Mesendoderm (in vitro differentiated cells): ENCODE results near the gene COL18A1.
A peak's percentile ranks its signal among the peaks of the same experiment; 100 is the strongest.

ENCODE experiments used
- DNase-seq: peaks from one replicate; pipeline ENCODE4 v3.0.0; 2013
- H2AK5ac ChIP-seq: 2 replicates; pipeline ENCODE4 v1.6.1; 2013; ENCODE audit warnings: low read length, inconsistent platforms
- H2BK120ac ChIP-seq: 2 replicates; pipeline ENCODE4 v1.6.1; 2013; ENCODE audit warnings: low read depth, mild to moderate bottlenecking, low read length, moderate library complexity, mixed read lengths
- H2BK15ac ChIP-seq: replicated peaks from 2 replicates; pipeline ENCODE4 v1.6.1; 2013; ENCODE audit warnings: low read depth, mild to moderate bottlenecking, moderate library complexity
- H2BK5ac ChIP-seq: 2 replicates; pipeline ENCODE4 v1.6.1; 2013; ENCODE audit warnings: low read length, inconsistent platforms
- H3K18ac ChIP-seq: 2 replicates; pipeline ENCODE4 v1.6.1; 2013; ENCODE audit warnings: mild to moderate bottlenecking, low read length, mixed read lengths
- H3K23ac ChIP-seq: one replicate; pipeline ENCODE4 v1.6.1; 2013; ENCODE audit warnings: low read length
- H3K27ac ChIP-seq: 2 replicates; pipeline ENCODE4 v1.5.1; 2013; ENCODE audit warnings: low read depth, mild to moderate bottlenecking, inconsistent platforms, low read length, moderate library complexity
- H3K27me3 ChIP-seq: 2 replicates; pipeline ENCODE4 v1.6.1; 2013; ENCODE audit warnings: low read length, control low read depth, mild to moderate bottlenecking, inconsistent platforms; ENCODE audit not compliant: insufficient read depth, poor library complexity
- H3K36me3 ChIP-seq: 2 replicates; pipeline ENCODE4 v1.6.1; 2013; ENCODE audit warnings: low read length, inconsistent platforms; ENCODE audit not compliant: control insufficient read depth, insufficient read depth
- H3K4ac ChIP-seq: one replicate; pipeline ENCODE4 v1.6.1; 2013; ENCODE audit warnings: low read depth, mild to moderate bottlenecking, low read length, moderate library complexity
- H3K4me1 ChIP-seq: 2 replicates; pipeline ENCODE4 v1.6.1; 2013; ENCODE audit warnings: low read depth, low read length, inconsistent platforms; ENCODE audit not compliant: control insufficient read depth
- H3K4me2 ChIP-seq: 2 replicates; pipeline ENCODE4 v1.6.1; 2013; ENCODE audit warnings: low read length
- H3K4me3 ChIP-seq: 2 replicates; pipeline ENCODE4 v1.5.1; 2013; ENCODE audit warnings: mild to moderate bottlenecking, low read length
- H3K56ac ChIP-seq: one replicate; pipeline ENCODE4 v1.6.1; 2013; ENCODE audit warnings: low read length
- H3K79me1 ChIP-seq: 2 replicates; pipeline ENCODE4 v1.6.1; 2013; ENCODE audit warnings: low read length, inconsistent platforms
- H3K79me2 ChIP-seq: 2 replicates; pipeline ENCODE4 v1.6.1; 2013; ENCODE audit warnings: mild to moderate bottlenecking, low read length; ENCODE audit not compliant: control insufficient read depth, insufficient read depth
- H3K9ac ChIP-seq: 2 replicates; pipeline ENCODE4 v1.6.1; 2013; ENCODE audit warnings: low read length, inconsistent platforms
- H4K5ac ChIP-seq: one replicate; pipeline ENCODE4 v1.6.1; 2013; ENCODE audit warnings: low read length
- H4K8ac ChIP-seq: one replicate; pipeline ENCODE4 v1.6.1; 2013; ENCODE audit warnings: low read depth, mild to moderate bottlenecking, control low read depth, low read length, moderate library complexity
- WGBS: extraction: QIAGEN DNeasy Blood & Tissue Kit; methylation state at CpG from one replicate; pipeline ENCODE4 v1.1.7; 2013; ENCODE audit warnings: low lambda C conversion rate, missing lambda C conversion rate; ENCODE audit not compliant: insufficient coverage; ENCODE audit errors: extremely low coverage; 5-methylcytosine and 5-hydroxymethylcytosine counted together

The COL18A1 gene

GRCh38 chr21:45390121-45390751 lies 14.7 kb upstream of the COL18A1 start:
- Histone ChIP-seq H2BK5ac (no peak overlapping the region), H3K27ac (no peak overlapping the region), H4K8ac (no peak overlapping the region), H3K36me3 (no peaks in the 10 kb centered on the region), H3K79me1 (no peaks in the 10 kb centered on the region), H2BK15ac (no peak overlapping the region), H3K56ac (no peak overlapping the region), H3K4me1 (no peaks in the 10 kb centered on the region), H3K27me3 (no peaks in the 10 kb centered on the region), H3K4me3 (no peak overlapping the region), H4K5ac (no peak overlapping the region), H3K9ac (no peak overlapping the region), H3K79me2 (no peaks in the 10 kb centered on the region), H2BK120ac (no peak overlapping the region), H3K4me2 (no peak overlapping the region), H3K18ac (no peak overlapping the region), H2AK5ac (no peak overlapping the region), H3K23ac (peak overlapping the region; percentile 45), H3K4ac (no peak overlapping the region)
- WGBS: no CpG with 5 or more reads among the region's 28 CpGs
- DNase-seq: no peak

- H2AK5ac ChIP-seq: no peak overlapping the region
Measured at GRCh38 chr21:45390831-45391742, 13.9 kb upstream of the COL18A1 start.

GRCh38 chr21:45391743-45392572 lies 13.0 kb upstream of the COL18A1 start:
- Histone ChIP-seq H3K4ac (no peak overlapping the region), H3K79me2 (no peaks in the 10 kb centered on the region), H3K79me1 (no peaks in the 10 kb centered on the region), H2BK5ac (no peak overlapping the region), H3K18ac (no peak overlapping the region), H3K36me3 (no peaks in the 10 kb centered on the region), H3K9ac (no peak overlapping the region), H3K27me3 (no peaks in the 10 kb centered on the region), H3K4me1 (no peaks in the 10 kb centered on the region), H3K27ac (no peak overlapping the region), H4K5ac (no peak overlapping the region), H2AK5ac (no peak overlapping the region), H2BK120ac (no peak overlapping the region), H3K23ac (no peak overlapping the region), H2BK15ac (no peak overlapping the region), H3K56ac (no peak overlapping the region), H4K8ac (no peak overlapping the region), H3K4me3 (no peak overlapping the region), H3K4me2 (no peak overlapping the region)
- WGBS: no CpG with 5 or more reads among the region's 24 CpGs
- DNase-seq: no peak

More at GRCh38 chr21:45390831-45391742, 13.9 kb upstream of the COL18A1 start:
- no peak overlapping the region for H3K18ac ChIP-seq
- no peak overlapping the region for H3K4ac ChIP-seq
- H4K5ac ChIP-seq: no peak overlapping the region
- no CpG with 5 or more reads among the region's 32 CpGs for WGBS
- H4K8ac ChIP-seq: no peak overlapping the region
- no peaks in the 10 kb centered on the region for H3K27me3 ChIP-seq
- no peak overlapping the region for H3K27ac ChIP-seq
- H2BK15ac ChIP-seq: no peak overlapping the region
- H3K4me3 ChIP-seq: no peak overlapping the region
- H3K23ac ChIP-seq: no peak overlapping the region
- H2BK5ac ChIP-seq: no peak overlapping the region
- no peaks in the 10 kb centered on the region for H3K79me2 ChIP-seq
- no peak overlapping the region for H3K4me2 ChIP-seq
- no peak overlapping the region for H3K9ac ChIP-seq
- H3K79me1 ChIP-seq: no peaks in the 10 kb centered on the region
- DNase-seq: no peak
- no peak overlapping the region for H2BK120ac ChIP-seq
- H3K4me1 ChIP-seq: no peaks in the 10 kb centered on the region
- no peaks in the 10 kb centered on the region for H3K36me3 ChIP-seq
- H3K56ac ChIP-seq: no peak overlapping the region

GRCh38 chr21:45392573-45392971 lies 12.4 kb upstream of the COL18A1 start:
- Histone ChIP-seq H3K27ac (no peak overlapping the region), H3K23ac (no peak overlapping the region), H4K5ac (no peak overlapping the region), H2AK5ac (no peak overlapping the region), H3K18ac (no peak overlapping the region), H2BK15ac (no peak overlapping the region), H3K4ac (no peak overlapping the region), H3K4me3 (no peak overlapping the region), H3K4me1 (no peaks in the 10 kb centered on the region), H3K4me2 (no peak overlapping the region), H3K36me3 (no peaks in the 10 kb centered on the region), H3K9ac (no peak overlapping the region), H4K8ac (no peak overlapping the region), H3K56ac (peak overlapping the region; percentile 15), H3K79me2 (no peaks in the 10 kb centered on the region), H3K79me1 (no peaks in the 10 kb centered on the region), H2BK120ac (no peak overlapping the region), H3K27me3 (no peaks in the 10 kb centered on the region), H2BK5ac (no peak overlapping the region)
- no CpG with 5 or more reads among the region's 14 CpGs for WGBS
- no peak for DNase-seq

DNA sequence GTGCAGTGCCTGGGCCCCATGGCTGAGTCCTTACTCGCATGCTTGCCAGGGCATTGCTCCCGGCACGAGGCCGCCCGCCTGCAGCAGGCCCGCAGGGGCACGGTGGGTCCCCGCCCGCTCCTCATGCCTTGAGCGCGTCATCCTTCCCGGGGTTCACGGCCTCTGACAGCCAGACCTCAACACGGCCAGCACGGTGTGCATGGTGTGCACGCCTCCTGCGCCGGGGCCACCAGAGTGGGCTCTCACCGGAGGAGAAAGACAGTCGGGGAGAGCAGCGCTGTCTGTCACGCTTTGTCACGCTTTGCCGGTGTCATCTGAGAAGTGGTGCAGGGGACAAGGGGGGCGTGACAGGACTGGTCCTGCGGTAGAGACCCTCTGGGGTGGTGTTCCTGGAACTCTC lies 11.9 kb upstream of the COL18A1 start:
- no peak overlapping the region for H3K23ac ChIP-seq
- no peaks in the 10 kb centered on the region for H3K27me3 ChIP-seq
- H3K27ac ChIP-seq: no peak overlapping the region
- no peak overlapping the region for H3K4ac ChIP-seq
- no peak overlapping the region for H2BK120ac ChIP-seq
- H3K56ac ChIP-seq: no peak overlapping the region
- H4K5ac ChIP-seq: no peak overlapping the region
- no peak overlapping the region for H2BK5ac ChIP-seq
- no peaks in the 10 kb centered on the region for H3K79me2 ChIP-seq
- DNase-seq: no peak
- no peaks in the 10 kb centered on the region for H3K4me1 ChIP-seq
- H2AK5ac ChIP-seq: no peak overlapping the region
- H2BK15ac ChIP-seq: no peak overlapping the region
- H3K79me1 ChIP-seq: no peaks in the 10 kb centered on the region
- no peak overlapping the region for H4K8ac ChIP-seq
- H3K4me3 ChIP-seq: no peak overlapping the region
- no CpG with 5 or more reads among the region's 26 CpGs for WGBS
- no peak overlapping the region for H3K4me2 ChIP-seq
- no peak overlapping the region for H3K18ac ChIP-seq
- H3K36me3 ChIP-seq: no peaks in the 10 kb centered on the region
- no peak overlapping the region for H3K9ac ChIP-seq
